Sciatic nerve (tissue), 2 donors: ENCODE measurements around the gene PLCH2. TPM values are rescaled to one million over a fixed set of nuclear protein-coding genes. Genes with fewer than 3 reads are reported as not detected.

Experiments used
- ATAC-seq: fragments of 200-7000 bp; cut with Tn5 transposase; one replicate; pipeline ENCODE4 v1.9.1; 2020; ENCODE audit warnings: mild to moderate bottlenecking, moderate library complexity
- DNase-seq: peaks from one replicate; pipeline ENCODE4 v3.0.0-alpha.2; 2020; ENCODE audit warnings: low spot score
- intact Hi-C: fragments of 100-400 bp; cut with DNase I; formaldehyde crosslinking; loops from one replicate; pipeline ENCODE4 v1.14.2; 2022
- total RNA-seq: library from RNA; stranded (reverse); fragmentation: NEBNext Ultra II Directional; extraction: Animal tissue kit (Norgen Biotek cat#: 25700); gene quantifications from one replicate; pipeline ENCODE4 v1.2.1, GENCODE V29; 2021
- donor health status: DM: no; HTN: no; CAD: no.
- donor health status: DM: no; HTN: no; CAD: no.

PLCH2 gene
- total RNA-seq, 1 donor from 2014 or later = 1.1 TPM

DNA sequence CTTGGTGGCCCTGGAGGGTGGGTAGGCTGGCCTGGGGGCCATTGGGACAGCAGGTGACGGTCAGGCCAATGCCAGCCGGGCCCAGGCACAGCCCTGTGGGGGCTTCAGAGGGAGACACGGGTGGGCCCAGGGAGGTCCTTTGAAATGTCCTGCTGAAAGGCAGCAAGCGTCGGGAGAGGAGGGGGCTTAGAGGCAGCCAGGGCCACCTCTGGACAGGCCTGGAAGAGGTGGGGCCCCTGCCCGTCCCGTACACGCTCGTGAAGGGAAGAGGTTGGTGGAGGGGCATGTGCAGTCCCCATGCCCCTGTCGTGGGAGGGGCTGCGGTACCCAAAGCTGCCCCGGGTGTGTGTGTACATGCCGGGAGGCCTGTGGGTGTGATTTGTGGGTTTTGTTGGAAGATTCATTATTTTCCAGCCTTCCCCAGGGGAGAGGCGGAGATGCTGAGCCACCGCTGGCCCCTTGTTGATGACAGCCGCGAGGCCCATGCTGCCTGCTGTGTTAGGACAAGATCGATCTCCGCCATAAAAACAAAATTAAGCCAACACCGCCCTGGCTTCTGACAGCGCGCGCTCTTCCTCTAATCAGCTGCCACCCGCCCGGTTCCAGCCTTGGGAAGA lies 3.4 kb upstream of the PLCH2 start:
- ATAC-seq (no peak), DNase-seq (no peak)
- intact Hi-C loops = no loop called here

DNA sequence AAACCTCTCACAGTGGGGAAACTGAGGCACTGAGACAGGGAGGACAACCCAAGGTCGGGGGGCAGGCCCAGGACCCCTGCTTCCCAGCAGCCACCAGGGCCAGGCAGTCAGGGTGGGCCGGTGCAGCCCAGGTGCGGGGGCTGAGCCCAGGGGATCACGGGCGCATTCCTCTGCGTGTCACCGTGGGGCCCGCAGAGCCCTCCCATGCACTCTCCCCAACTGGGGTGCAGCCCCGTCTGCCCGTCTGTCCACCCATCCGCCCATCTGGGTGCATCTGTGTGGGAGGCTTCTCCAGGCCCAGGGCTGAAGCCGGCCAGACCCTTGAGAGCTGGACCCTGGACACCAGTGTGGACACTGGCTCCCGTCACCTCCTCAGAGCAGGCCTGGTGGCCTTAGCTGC lies 2.9 kb upstream of the PLCH2 start:
- no peak for ATAC-seq
- DNase-seq = no peak
- intact Hi-C loops = no loop called here

DNA sequence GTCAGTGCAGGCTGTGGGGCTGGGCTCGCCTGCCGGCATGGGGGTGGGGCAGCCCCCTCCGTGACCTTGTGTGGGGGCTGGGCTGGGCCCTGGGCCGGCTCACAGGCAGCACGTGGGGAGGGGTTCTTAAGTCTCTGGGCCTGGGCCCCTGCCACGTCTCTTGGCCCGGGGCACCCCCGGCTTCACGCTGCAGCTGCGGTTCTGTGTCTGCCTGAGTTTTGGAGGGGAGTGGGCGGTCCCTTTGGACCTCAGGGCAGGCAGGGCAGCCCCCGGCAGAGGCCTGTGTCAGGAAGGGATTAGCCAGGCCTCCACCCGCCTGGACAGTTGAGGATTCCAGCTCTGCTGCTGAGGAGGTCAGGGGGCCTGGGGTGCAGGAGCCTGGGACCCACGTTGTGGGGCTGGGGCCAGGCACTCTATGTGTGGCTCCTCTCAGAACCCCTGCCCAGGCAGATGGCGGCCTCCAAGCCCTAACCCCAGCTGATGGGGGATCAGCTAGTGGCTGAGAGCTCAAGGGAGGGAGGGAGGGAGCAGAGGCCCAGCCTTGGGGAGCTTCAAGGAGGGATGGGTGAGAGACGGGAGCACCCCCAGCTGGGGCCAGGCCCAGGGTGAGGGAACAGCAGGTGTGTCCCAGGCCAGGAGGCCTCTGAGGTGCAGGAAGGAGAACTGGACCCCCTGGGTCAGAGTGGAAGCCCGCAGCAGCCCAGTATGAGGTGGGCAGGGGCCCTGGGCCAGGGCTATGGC lies 1.8 kb upstream of the PLCH2 start:
- ATAC-seq = no peak
- intact Hi-C loops = no loop called here

DNA sequence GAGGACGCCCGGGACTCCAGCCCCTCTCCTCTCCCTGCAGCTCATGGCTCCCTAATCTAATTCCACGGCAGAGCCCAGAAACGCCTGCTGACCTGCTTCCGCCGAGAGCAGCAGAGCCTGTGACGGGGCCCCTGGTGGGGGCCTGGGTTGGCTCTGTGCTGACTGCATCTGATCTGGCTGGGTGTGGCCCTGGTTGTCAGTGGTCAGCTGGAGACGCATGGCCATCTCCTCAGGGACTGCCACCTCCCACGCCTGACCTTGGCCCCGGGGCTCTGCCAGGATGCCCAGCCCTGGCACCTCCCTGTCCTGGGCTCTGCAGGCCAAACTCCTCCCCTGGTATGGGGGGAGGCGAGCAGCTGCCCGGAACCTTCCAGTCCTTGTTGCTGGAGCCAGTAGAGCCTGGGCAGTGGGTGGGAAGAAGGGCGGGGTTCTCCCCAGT lies 1.1 kb upstream of the PLCH2 start:
- no peak for ATAC-seq
- intact Hi-C loops = no loop called here
- DNase-seq = no peak

More for the DNA sequence above, 1.8 kb upstream of the PLCH2 start:
- no peak for DNase-seq

DNA sequence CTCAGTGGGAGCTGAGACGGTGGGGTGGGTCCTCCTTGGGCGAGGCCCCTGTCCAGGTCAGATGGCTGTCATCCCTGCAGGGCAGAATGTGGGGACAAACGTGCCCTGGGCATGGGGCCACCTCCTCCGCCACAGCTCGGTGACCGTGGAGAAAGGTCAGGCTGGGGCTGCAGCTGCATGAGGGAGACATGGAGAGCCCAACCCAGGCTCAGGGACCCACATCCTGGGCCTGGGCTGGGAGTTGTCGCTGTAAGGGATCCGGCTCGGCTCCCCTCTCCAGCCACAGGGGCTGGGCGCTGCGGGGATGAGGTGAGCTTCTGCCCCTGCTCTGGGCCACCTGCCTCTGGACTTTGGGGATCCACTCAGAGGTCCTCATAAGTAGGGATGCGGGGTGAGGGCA lies 518 bp upstream of the PLCH2 start:
- intact Hi-C loops = no loop called here
- no peak for DNase-seq
- ATAC-seq = no peak

DNA sequence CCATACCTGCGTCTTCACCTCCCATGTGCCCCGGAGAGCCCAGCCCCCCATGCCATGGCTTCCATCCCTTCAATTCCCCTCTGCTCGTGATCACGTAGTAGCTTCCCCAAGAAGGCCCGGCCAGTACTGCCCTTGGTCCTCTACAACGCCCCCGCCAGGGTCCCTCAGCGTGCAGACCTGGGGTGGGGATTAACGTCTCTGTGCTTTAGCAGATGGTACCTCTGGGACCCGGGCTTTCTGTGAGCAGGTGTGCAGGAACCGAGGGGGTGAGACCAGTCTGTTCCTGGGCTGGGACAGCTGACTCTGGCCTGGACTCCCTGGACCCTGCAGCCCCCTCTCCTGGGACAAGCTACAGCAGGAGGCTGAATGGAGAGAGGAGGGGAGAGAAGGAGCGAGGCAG lies 1.2 kb downstream of the PLCH2 start:
- DNase-seq = no peak
- intact Hi-C loops = loop anchor here (1.0 kb wide), 1 partner anchor 68 kb away; no protein-coding TSS in a partner anchor
- ATAC-seq = no peak

DNA sequence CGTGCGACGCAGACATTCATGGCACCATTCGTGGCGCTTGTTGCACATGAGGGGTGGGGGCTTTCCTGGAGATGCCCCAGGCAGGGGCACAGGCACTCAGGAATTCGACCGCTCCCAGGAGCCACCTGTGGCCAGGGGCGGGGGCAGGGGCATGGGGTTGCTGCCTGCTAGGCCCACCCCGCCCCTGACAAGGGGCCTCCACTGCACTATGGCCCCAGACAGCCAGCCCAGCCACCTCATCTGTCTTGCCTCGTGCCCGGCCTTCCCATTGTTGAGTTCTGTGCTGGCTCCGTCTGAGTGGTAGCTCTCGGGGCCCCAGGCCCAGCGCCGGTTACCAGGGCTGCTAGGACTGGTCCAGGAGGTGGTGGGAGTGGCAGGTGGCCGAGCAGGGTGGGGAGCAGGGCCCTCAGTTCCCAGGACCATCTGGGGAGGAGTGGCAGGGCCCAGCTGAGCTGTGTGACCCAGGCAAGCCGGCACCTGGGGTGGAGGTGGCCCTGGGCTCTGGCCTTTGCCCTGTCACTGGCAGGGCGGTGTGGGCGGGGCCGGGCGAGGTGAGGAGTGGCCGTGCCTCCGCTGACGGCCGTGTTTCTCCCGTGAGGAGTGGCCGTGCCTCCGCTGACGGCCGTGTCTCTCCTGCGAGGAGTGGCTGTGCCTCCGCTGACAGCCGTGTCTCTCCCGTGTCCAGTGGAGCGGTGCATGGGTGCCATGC lies 1.9 kb downstream of the PLCH2 start:
- ATAC-seq (no peak), DNase-seq (no peak)
- intact Hi-C loops = loop anchor here (1.0 kb wide), 1 partner anchor 67 kb away; no protein-coding TSS in a partner anchor

DNA sequence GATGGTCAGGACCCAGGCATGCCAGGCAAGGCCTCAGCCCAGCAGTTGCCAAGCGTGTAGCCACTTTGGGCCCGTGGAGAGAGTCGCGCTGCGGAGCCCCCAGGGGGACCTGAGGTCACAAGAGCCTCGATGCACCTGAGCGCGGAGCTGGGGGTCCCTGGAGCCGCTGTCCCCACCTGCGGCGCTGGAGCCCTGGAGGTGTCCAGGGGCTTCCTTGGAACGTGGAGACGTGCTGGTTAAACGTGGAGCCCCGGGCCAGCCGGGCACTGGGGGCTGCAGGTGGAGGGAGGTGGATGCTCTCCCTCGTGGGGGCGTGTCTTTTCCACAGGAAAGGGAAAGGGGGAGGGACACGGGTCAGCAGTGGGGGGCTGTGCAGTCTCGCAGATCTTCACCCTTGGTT lies 3.1 kb downstream of the PLCH2 start:
- no peak for DNase-seq
- no peak for ATAC-seq
- intact Hi-C loops = no loop called here

DNA sequence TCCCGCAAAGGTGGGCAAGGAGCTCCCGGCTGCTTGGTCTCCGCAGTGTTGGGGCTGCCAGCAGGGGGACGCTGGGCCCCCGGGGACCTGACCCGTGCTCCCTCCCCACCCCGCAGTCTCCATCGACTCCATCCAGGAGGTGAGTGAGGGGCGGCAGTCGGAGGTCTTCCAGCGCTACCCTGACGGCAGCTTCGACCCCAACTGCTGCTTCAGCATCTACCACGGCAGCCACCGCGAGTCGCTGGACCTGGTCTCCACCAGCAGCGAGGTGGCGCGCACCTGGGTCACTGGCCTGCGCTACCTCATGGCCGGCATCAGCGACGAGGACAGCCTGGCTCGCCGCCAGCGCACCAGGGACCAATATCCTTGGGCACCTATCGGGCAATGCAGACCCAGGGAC lies 3.5 kb downstream of the PLCH2 start:
- DNase-seq (no peak), ATAC-seq (no peak)
- intact Hi-C loops = no loop called here

DNA sequence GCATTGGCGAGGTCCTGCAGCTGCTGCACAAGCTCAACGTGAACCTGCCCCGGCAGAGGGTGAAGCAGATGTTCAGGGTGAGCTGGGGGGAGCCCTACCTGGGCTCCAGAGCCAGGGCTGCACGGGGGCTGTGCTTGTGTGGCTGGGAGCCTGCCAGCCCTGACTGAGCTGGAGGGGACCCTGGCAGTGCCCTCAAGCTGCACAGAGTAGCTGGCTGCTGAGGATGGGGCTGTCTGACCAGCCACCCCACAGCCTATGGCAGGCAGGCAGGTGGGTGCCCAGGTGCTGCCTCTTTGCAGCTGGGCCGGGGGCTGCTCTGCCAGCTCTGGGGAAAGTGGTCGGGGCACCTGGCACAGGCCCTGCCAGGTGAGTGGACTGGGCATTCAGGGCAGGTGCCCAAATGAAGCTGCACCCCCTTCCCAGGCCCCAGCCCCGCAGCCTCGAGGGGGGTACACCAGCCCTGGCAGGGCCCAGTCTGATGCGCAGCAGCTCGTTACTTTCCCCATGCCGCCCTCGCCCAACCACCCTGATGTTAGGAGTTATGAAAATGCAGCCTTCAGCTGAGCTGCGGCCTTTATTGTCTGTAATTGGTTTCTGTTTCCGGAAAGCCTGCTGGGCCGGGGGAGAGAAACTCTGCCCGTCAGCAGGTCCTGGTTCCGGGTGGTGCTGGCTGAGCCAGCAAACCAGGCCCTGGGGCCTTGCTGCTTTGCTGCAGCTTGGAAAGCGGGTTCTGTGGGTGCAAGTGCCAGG lies 4.3 kb downstream of the PLCH2 start:
- no peak for ATAC-seq
- intact Hi-C loops = no loop called here
- DNase-seq = no peak

DNA sequence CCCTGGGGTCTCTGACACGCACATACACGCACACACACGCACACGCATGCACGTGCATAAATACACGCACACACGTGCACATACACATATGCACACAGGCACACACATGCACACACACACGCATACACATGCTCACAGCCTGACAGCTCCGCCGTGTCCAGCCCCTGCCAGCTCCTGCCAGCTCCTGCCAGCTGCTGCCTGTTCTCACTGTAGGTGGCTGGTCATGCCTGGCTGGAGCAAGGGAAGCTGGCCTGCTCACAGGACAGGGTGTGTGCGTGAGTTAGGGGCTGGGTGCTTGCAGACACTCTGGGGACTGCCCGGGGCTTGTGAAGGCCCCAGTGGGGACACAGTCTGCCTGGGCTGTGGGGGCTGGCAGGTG lies 4.9 kb downstream of the PLCH2 start:
- intact Hi-C loops = no loop called here
- ATAC-seq (no peak), DNase-seq (no peak)

DNA sequence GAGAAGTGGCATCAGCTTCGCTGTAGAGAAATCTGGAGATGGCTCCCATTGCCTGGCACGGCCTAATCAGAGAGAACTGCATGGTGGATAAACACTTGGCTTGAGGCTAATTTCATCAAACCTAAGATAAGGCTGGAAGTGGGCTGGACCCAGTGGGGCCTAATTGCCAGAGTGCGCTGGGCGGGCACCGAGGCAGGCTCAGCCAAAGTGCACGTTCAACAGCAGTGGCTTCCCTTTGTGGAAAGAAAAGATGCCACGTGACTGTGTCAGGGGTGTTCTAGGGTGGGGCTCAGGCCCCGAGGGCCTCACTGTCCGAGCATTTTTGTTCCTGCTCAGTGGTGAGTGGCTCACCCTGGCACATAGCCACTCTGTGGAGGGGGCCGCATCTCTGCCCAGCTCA lies 5.8 kb downstream of the PLCH2 start:
- ATAC-seq = no peak

DNA sequence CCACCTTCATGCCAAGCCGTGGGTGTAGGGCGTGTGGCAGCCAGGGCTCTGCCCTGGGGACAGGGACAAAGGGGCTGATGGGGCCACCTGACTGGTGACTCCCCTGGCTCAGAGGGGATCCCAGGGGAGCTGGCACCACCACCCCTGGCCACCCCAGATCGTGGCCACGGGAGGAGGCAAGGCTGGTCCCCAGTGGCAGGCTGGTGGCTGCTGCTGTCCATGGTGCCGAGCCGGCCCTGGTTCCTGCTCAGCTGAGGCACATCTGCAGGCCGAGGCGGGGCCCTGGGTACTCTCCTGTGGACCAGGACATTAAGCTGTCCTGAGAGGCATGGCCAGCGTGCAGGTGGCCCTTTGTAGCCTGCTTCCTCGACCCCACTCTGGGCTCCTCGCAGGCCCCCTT lies 6.5 kb downstream of the PLCH2 start:
- DNase-seq (no peak), ATAC-seq (no peak)
- intact Hi-C loops = no loop called here

More for the DNA sequence above, 5.8 kb downstream of the PLCH2 start:
- no peak for DNase-seq
- intact Hi-C loops = no loop called here

DNA sequence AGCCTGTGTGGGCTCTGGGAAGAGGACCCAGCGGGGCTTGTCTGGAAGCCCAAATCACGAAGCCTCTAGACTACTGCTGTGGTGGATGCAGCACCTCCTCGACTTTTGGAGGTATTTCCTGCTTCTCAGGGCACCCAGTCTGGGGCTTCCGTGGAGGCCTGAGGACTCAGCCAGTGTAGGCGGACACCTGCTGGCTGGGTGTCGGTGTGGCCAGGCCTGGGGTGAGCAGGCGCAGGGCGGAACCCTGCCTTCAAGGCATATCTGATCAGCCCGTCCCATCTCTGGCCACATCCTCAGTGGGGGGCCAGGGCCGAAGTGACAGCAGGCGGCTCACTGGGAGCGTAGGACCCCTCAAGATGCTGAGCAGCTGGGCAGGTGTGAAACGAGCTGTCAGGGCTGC lies 6.9 kb downstream of the PLCH2 start:
- ATAC-seq (no peak), DNase-seq (no peak)
- intact Hi-C loops = no loop called here

DNA sequence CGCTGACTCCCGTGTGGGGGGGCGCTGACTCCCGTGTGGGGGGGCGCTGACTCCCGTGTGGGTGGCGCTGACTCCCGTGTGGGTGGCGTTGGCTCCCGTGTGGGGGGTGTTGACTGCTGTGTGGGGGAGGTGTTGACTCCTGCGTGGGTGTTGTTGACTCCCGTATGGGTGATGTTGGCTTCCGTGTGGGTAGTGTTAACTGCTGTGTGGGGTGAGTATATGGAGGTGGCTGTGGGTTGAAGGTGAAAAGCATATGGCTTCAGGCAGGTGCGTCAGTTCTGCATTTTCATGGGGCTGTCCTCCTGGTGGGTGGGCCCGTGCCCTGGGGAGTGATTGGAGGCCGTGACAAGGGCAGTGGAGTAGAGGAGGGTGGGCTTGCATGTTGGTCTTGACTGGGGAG lies 7.9 kb downstream of the PLCH2 start:
- ATAC-seq = no peak
- no peak for DNase-seq
- intact Hi-C loops = no loop called here

DNA sequence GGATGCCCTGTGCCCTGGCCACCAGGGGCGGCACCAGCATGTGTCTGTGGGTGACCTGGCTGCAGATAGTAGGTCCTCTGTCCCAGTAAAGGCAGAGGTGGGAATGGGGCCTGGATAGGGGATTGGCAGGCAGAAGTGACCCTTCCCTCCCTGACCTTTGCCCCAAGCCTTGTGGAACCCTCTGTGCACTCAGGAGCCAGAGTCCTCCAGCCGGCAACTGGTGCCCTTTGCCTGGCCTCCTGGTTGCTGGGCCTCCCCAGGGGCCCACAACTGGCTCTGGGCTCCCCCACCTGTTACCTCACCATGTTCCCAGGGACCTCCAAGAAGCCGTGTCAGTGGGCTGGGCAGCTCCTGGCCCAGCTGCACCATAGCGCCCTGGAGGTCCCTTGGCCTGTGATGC lies 10.0 kb downstream of the PLCH2 start:
- no peak for DNase-seq
- intact Hi-C loops = no loop called here
- no peak for ATAC-seq

DNA sequence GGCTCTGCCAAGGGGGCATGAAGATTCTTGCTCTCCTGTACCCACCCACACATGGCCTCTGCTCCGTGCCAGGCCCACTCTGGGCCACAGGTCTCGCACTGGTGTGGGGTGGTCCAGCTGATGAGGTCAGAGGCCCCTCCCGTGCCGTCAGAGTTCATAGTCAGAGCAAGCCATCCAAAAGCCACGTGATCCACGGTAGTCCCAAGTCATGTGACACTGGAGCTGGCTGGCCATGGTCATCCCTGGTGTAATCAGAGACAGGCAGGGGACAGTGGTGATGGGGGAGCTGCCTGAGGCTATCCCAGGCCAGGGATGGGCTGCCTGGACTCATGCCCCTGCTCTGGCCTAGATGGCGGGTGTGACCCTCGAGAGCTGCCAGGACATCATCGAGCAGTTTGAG lies 10.5 kb downstream of the PLCH2 start:
- intact Hi-C loops = no loop called here
- no peak for ATAC-seq

DNA sequence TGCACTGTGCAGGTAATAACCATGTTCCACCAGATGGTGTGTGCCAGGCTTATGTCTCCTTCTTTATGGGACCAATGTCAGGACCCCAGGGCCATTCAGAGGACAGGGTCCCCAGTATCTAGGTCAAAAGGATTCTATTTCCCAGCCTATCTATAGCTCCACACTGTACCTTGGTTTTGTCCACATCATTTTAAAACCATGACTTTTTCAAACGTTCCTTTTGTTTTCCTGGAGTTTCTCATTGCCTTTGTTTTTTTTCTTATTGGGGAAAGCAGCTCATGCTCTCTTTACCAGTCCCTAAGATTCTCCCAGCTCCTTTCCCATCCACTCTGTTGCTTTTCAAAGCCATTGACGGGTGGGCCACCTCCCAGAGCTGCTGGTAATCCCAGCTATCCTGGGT lies 12.6 kb downstream of the PLCH2 start:
- DNase-seq (no peak), ATAC-seq (no peak)
- intact Hi-C loops = no loop called here

More for the DNA sequence above, 10.5 kb downstream of the PLCH2 start:
- DNase-seq = no peak

DNA sequence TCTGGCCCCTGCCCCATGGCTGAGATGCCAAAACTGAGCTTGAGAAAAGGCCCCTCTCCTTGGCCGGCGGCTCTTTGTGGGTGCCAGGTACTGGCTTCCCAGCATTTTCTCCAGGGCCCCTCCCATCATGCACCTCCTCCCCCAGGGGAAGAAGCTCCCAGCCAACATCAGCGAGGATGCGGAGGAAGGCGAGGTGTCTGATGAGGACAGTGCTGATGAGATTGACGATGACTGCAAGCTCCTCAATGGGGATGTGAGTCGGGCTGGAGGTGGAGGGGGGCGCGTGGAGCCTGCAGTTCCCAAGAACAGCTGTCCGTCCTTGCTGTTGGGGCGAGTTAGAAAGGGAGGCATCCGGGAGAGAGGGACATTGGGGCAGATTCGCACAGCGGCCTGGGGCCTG lies 13.5 kb downstream of the PLCH2 start:
- no peak for DNase-seq
- intact Hi-C loops = no loop called here
- ATAC-seq = no peak

DNA sequence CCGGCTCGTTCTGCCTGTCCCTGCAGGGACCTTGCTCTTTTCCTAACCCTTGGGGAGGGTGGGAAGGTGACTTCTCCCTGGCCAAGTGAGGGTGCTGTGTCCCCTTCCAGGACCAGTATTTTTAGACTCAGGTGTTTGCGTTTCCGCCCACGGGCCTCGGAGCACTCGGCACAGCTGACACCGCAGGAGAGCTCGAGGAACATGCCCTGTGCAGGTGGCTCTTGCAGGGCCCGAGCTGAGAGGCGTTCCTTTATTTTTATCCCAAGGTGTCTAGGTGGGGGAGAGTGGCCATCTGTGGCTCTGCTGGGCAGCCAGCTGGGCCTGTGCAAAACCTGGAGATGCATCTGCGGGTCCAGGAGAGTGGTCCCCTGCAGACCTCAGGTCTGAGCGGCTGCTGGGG lies 16.0 kb downstream of the PLCH2 start:
- no peak for DNase-seq
- ATAC-seq = no peak
- intact Hi-C loops = no loop called here
